Stimulated activated naive CD4-positive, alpha-beta T cell (primary cell): ENCODE results near the gene SELPLG.
"Not testable (repeated sequence)": the region's sequence is repeated elsewhere in the genome, so short reads cannot be mapped to it uniquely, and the experiment has no call there.

ENCODE experiments used
- DNase-seq, 6 experiments: peaks; one replicate each; lab custom pipeline; 2025; lab: John Stamatoyannopoulos, UW

SELPLG gene

GRCh38 chr12:108590463-108590862 is 43.2 kb downstream of the SELPLG start:
- not testable (repeated sequence) for DNase-seq

DNA sequence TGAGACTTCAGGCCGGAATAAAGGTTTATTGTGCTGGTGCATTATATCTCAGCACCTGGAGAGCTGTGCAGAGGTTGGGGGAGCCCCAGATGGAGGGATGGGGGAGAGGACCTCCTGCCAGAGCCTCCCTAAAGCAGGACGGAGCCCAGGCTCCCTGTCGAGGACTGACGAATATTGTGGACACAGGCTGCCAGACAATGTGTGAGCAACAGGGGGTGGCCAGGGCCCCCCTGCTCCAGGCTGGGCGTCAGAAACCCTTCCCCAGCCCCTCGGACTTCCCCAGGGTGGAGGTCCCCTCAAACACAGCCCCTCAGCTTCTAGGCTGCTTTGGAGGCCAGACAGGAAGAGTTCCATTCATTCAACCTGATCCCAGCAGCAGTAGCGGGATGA is 43.9 kb downstream of the SELPLG start:
- DNase-seq: no peak

DNA sequence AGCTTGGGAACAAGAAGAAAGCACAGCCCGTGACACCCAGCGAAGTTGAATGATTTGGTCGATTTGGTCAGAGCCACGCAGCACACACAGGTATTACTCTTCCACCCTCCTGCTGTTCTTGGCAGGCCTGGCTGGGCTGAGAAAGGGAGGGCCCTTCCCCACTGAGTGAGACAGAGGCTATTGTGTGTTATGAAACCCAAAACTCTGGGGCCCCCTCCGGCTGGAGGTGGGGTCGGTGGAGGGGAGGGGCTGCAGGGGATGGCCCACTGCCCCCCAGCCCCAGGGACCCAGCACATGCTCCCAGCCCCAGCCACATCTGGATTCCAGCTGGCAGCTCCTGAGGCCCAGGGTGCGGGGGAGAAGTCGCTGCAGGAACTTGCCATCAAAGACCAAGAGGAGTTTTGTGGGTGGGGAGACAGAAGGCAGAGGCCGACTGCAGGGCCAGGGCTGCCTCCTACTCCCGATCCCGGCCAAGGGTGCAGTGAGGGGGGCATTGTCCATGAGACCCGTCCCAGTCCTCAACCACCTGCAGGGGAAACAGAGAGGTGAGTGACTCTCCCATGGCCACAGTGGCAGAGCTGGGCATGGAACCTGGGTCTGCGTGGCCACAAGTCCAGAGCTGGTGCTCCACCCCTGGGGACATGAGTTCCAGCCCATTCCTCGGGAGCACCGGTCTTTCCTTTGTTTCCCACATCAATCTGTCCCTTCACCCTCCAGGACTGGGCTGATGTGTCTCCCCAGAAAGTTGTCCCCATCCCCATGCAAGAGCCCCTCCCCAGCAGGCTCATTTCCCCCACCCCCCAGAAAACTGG is 44.5 kb downstream of the SELPLG start:
- no peak for DNase-seq

DNA sequence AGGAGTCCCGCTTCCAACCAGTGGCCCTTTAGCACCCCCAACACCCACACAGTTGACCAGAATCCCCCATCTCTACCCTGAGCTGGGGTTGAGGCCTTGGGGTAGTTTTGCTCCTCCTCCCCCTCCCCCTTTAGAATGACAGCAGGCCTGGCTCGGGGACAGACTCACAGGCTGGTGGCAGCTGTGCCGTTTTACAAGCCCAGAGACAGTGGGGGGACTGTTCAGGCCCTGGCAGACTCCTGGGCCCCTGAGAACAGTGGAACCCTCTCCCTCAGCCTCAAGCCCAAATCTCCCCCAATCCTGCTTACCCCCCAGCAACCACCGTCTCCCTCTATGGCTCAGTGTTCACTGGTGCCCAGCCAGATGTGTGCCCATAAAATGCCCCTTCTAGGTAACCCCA is 45.9 kb downstream of the SELPLG start:
- DNase-seq: no peak

DNA sequence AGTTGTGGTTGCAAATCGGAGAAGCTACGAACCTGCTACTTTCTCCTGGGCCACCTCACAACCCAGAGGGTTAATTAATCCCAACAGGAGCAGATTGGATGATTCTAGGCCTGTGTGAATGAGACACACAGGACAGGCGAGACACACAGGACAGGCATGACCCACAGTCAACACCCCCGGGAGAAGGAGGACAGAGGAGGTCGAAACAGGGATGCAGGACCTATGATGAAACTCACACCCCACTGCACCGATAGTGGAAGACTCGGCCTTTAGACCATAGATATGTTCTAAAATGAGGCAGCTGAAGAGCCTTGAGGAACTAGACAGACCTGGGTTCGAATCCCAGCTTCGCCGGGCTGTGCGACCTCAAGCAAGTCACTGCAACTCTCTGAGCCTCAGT is 47.4 kb downstream of the SELPLG start:
- no peak for DNase-seq

DNA sequence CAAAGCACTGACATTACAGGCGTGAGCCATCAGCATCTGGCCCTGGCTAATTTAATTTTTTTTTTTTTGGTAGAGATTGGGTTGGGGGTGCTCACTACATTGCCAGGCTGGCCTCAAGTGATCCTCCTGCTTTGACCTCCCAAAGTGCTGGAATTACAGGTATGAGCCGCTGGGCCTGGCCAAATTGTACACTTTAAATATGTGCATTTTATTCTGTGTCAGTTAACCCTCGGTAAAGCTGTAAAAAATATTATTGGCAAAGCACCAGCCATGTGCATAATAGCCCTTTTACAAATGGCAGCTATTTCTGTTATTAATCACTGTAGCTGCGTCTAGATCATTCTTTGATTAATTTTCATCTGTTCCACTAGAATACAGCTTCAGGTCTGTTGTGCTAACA is 47.8 kb downstream of the SELPLG start:
- no peak for DNase-seq

GRCh38 chr12:108584456-108585065 is 49.1 kb downstream of the SELPLG start:
- DNase-seq: no peak

- DNase-seq: no peak
These were observed 49.7 kb downstream of the SELPLG start for GRCh38 chr12:108583991-108584390.

GRCh38 chr12:108582978-108583770 is 50.5 kb downstream of the SELPLG start:
- DNase-seq: no peak

DNA sequence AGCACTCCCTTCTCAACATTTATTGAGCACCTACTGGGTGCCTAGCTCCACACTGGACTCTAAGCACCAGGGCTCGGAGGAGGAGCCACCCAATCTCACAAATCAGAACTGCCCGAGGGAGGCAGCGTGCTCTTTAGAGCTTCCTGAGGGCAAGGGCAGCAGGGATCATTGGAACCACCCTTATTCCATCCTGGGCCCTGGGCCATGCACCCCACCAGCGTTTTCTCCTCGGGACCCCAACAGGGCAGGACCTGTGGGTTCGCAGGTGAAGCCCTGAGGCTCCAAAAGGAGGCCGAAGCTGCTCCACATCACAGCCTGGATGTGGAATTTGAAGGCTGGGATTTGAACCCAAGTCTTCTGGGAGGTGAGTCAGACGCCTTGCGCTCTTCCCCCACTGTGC is 51.2 kb downstream of the SELPLG start:
- no peak for DNase-seq

DNA sequence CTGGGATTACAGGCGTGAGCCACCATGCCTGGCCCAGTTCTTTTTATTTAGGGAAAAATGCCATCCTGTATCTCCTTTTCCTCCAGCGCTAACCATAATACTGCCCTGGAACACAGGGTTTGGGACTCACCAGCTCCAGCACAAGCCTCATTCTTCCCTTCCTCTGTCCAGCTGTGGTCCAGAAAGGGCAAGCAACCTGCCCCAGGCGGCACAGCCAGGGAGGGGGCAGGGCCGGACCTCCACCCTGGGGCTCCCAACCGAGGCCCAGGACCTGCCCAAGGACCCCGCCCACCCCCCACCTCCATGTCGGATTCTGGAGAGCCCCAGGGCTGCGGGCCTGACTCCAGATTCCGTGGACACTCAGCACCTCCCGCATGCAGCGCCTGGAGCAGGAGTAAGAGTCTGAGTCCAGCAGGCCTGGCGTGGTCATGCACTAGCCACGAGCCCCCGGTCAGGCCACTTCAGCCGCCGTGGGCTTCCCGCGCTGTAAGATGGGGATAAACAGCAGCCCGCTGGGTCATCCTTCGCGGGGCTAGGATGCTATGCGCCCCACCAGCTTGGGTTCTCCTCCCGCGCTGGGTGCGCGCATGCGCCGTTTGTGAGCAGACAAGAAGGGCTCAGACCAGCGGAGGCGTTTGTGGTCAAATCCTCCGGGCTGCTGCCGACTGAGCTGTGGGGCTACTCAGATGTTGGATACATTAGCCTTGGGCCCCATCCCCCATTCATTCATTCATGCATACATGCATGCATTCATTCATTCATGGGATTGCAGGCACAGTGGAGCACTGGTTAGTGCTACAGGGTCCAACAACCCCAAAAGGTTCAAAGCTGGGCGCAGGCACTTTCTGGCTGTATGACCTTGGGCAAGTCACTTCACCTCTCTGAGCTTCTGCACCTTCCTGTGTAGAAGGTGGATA is 52.1 kb downstream of the SELPLG start:
- no peak for DNase-seq

DNA sequence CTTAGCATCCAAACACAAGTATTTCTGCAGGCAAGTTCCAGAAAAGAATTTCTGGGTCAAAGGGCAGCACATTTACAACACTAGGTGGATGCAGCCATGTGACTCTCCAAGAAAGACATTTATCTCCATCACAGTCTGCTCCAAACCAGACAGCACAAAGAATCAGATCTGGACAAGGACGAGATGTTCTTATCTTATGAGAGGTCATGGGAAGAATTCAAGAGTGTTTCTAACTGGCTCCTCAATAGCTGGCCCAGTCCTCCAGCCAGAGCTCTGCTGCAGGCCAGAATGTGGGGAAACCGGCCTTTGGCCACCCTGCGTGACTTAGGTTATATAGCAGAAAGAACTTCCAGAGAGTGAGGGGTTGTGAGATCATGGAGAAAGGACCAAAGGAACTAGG is 53.2 kb downstream of the SELPLG start:
- no peak for DNase-seq

DNA sequence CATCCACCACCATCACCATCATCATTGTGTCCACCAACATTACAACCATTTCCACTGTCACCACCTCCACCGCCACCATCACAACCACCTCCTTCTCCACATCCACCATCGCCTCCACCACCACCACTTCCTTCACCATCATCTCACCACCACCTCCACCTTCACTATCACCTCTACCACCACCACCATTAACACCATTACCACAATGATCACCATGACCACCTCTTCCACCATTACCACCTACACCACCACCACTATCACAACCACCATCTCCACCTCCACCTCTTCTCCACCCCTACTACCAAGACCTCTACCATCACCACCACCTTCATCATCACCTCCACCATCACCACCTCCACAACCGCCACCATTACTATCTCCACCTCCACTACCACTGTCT is 54.9 kb downstream of the SELPLG start:
- no peak for DNase-seq

GRCh38 chr12:108578264-108578663 is 55.4 kb downstream of the SELPLG start:
- DNase-seq: no peak

- no peak for DNase-seq
These were observed 56.2 kb downstream of the SELPLG start for GRCh38 chr12:108577458-108577857.

- no peak for DNase-seq
These were observed 56.9 kb downstream of the SELPLG start for GRCh38 chr12:108576660-108577234.

- DNase-seq: peak in 4 of 6 experiments; percentile 10 to 38 (median 24)
These were observed 58.3 kb downstream of the SELPLG start for GRCh38 chr12:108575199-108575912.

- DNase-seq: not testable (repeated sequence)
These were observed 59.4 kb downstream of the SELPLG start for GRCh38 chr12:108574276-108574675.

DNA sequence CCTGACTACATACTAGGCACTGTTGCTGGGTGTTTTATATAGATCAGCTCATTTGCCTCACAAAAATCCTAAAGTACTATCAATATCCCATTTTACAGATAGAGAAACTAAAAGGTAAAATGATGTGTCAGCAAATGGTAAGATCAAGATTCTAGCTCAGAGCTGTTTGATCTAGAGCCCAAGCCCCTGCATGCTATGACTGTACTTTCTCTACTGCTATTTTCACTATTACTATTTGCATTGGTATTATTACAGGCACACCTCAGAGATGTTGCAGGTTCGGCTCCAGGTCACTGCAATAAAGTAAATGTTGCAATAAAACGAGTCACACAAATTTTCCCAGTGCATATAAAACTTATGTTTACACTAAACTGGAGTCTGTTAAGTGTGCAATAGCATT is 60.4 kb downstream of the SELPLG start:
- no peak for DNase-seq

- DNase-seq: no peak
These were observed 61.4 kb downstream of the SELPLG start for GRCh38 chr12:108572166-108572790.
